Measurements from ENCODE around the gene ISLR. TPM values are rescaled to one million over a fixed set of nuclear protein-coding genes. Genes with fewer than 3 reads are reported as not detected.

The ISLR gene
- total RNA-seq, 1 experiment from 2014 or later: 0.11 TPM

GRCh38 chr15:74147051-74147450 is 26.5 kb upstream of the ISLR start:
- no peak overlapping the region for H2BK120ac ChIP-seq (ENCODE audit: low read depth, low read length, poor library complexity, severe bottlenecking)
- H3K79me1 ChIP-seq (ENCODE audit: insufficient read depth, low read depth, low read length, poor library complexity, severe bottlenecking): no peaks in the 10 kb centered on the region
- no CpG with 5 or more reads among the region's 2 CpGs for WGBS (ENCODE audit: extremely low coverage, insufficient read length, low lambda C conversion rate)
- H3K36me3 Mint-ChIP-seq (ENCODE audit: insufficient read depth in 1 of 3, low read depth in 3 of 3): peaks cover 0 to 5% (median 4%) of the 10 kb centered on the region in 3 experiments; a peak in 1 of 7 replicates
- H3K79me2 ChIP-seq (ENCODE audit: insufficient read depth, low read length): no peaks in the 10 kb centered on the region
- no peak overlapping the region for H2BK5ac ChIP-seq (ENCODE audit: insufficient read length, low read length)
- no peaks in the 10 kb centered on the region for H4K20me1 ChIP-seq (ENCODE audit: control insufficient read depth, insufficient read depth, insufficient read length)
- TF ChIP-seq CTCF (conservative IDR thresholded peaks at IDR 0.05): no peak
- no peaks in the 10 kb centered on the region for H3K9me3 ChIP-seq (ENCODE audit: control insufficient read depth, low read depth, low read length)
- no peak for DNase-seq
- H3K27ac Mint-ChIP-seq: no peak overlapping the region
- H3K4me3 Mint-ChIP-seq: no peak overlapping the region
- H3K4me2 ChIP-seq (ENCODE audit: insufficient read depth, insufficient read length, low read length): no peak overlapping the region
- no peak overlapping the region for H3K56ac ChIP-seq (ENCODE audit: insufficient read length, low read depth, low read length)
- H3K4me1 Mint-ChIP-seq: peaks cover 6 to 9% of the 10 kb centered on the region in 2 experiments
- H3K9ac ChIP-seq (ENCODE audit: extremely low read depth, insufficient read length, low read length): no peak overlapping the region
- H3K23ac ChIP-seq (ENCODE audit: insufficient read length, low read depth, low read length): no peak overlapping the region
- no peak overlapping the region for H2AFZ ChIP-seq (ENCODE audit: low read length)
- no peak overlapping the region for H3K14ac ChIP-seq (ENCODE audit: insufficient read depth, low read length)
- H3K23me2 ChIP-seq (ENCODE audit: insufficient read length, low read depth, low read length, poor library complexity, severe bottlenecking): no peaks in the 10 kb centered on the region
- H3K27me3 ChIP-seq (ENCODE audit: insufficient read depth, low read length): no peaks in the 10 kb centered on the region
- peaks cover 3 to 12% of the 10 kb centered on the region in 2 experiments for H3K9me3 Mint-ChIP-seq
- H2BK15ac ChIP-seq (ENCODE audit: low read depth, low read length): no peak overlapping the region
- H3T11ph ChIP-seq (ENCODE audit: low read length): no peak overlapping the region
- no peaks in the 10 kb centered on the region for H3K4me1 ChIP-seq (ENCODE audit: insufficient read depth, low read length)
- no peak overlapping the region for H4K91ac ChIP-seq (ENCODE audit: insufficient read length, low read depth, low read length)
- H3K4ac ChIP-seq (ENCODE audit: low read depth, low read length): no peak overlapping the region
- H3K27me3 Mint-ChIP-seq (ENCODE audit: low read depth): peaks cover 9% of the 10 kb centered on the region
- no peak overlapping the region for H4K8ac ChIP-seq (replicated peaks; ENCODE audit: insufficient read length, low read depth, low read length)
- H4K5ac ChIP-seq (ENCODE audit: insufficient read length, low read depth, low read length): no peak overlapping the region
- H3K27ac ChIP-seq (ENCODE audit: insufficient read length, low read depth, low read length): no peak overlapping the region
- H2AK5ac ChIP-seq (ENCODE audit: insufficient read length, low read length): no peak overlapping the region
- H2BK20ac ChIP-seq (ENCODE audit: low read depth, low read length, poor library complexity, severe bottlenecking): no peak overlapping the region
- no peak overlapping the region for H3K18ac ChIP-seq (ENCODE audit: insufficient read length, low read depth, low read length)
- no peak overlapping the region for H2BK12ac ChIP-seq (ENCODE audit: insufficient read length, low read depth, low read length)

All from H9 (cell line).